Limb (tissue), 2 donors: ENCODE measurements around the gene METTL1.

ENCODE experiments used
- DNase-seq, 2 donors: peaks; one replicate each; pipeline ENCODE4 v3.0.0-alpha.2; 2016; ENCODE audit errors: extremely low spot score in 2 of 2

Gene METTL1

GRCh38 chr12:57769594-57769993, 2.3 kb downstream of the METTL1 start:
- no peak for DNase-seq

DNA sequence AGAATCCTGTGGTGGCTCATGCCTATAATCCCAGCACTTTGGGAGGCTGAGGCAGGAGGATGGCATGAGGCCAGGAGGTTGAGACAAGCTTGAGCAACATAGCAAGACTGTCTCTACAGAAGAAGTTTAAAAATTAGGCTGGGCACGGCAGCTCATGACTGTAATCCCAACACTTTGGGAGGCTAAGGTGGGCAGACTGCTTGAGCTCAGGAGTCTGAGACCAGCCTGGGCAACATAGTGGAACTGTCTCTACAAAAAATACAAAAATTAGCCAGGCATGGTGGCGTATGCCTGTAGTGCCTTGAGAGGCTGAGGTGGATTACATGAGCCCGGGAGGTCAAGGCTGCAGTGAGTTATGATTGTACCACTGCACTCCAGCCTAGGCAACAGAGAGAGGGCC, 4.0 kb downstream of the METTL1 start:
- DNase-seq = no peak

DNA sequence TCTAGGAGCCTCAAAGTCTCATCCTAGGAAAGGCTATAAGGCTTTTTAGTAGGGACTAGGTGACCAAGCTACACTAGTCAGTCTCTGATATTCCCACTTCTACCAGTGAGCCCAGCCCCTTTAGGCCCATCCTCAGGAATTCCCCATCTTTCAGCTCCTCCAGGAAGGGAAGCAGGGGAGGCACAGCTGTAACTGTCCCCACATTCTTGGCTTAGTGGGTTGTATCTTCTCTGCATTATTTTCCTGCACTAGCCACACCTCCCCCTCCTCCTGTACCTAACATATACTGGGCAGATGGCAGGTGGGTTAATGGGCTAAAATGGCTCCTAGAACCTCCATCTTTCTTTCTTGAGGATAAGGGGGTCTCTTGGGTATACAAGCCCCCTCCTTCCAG, 4.6 kb downstream of the METTL1 start:
- DNase-seq = no peak

DNA sequence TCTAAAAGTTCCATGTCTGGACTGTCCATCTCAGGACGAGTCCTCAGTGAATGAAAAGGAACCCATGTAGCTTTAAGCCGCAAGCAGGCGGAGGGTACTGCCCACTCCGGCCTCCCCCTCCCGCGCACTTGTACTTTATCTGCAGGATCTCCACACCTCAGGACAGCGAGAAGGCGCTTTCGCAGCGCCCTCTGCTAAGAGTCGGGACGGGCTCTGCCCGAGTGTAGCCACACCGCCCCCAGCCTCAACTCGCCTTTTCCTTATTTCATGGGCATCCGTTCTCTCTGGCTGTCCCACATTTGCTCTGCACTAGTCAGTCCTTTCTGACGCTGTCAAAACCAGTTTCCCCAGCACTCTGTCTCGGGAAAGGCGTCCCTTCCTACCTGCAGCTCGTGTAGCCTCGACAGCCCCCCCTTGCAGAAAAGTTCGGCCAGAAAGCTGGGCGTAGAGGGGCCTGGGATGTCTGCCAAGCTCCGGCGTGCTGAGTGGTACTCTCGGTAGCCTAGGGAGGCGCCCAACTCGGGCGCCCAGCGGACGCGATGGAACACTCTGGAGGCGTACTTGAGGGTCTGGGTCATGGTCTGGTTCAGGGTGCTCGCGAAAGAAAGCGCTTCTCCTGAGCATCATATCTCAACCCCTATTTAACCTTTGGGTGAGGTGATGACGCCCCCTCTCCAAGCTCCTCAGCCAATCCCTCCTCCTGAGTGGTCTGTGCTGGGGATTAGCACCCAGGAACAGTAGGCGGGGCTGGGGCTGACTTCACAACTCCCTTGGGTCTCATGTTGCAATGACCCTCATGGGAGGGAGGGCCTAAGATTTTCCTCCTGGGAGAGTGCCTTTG, 5.2 kb downstream of the METTL1 start, which contains the start of gene CYP27B1:
CYP27B1 (minus strand) TSS at position 615 of the 841 bp plus-strand sequence; CDS start at position 578, 37 bp downstream.
- DNase-seq = no peak

DNA sequence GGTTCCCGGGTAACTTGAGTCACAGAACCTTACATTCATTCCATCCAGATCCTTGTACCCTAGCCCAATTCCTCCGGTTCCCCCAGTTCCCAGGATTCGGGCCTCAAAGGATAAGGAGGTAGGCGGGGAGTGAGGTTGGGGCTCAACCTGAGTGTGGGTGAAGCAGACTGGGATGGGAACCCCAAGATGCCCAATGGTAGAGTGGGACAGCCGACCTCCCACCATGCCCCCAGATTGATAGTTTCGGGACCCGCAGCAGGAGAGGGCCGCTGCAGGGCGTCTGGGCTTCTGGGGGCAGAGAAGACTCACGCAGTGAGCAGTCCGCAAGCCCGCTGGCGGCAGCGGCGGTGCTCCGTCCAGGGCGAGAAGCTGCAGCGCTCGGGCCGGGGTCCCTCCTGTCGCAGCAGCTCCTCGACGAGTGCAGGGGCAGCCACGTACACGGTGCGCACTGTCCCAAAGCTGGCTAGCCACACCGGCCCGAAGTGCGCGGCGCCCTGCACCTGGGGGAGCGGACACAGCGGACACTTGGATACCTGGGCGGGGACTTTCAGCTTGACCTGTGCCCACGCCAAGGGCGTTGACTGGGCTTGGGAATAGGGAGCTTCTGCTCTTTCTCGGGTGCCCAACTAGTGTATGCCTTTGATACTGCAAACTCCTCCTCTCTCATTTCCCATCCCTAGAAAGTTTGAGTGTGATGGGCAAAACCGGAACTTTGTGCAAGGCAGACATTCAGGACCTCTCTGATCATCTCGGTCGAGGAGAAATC, 6.0 kb downstream of the METTL1 start:
- no peak for DNase-seq

- DNase-seq = no peak
These were observed 6.8 kb downstream of the METTL1 start for GRCh38 chr12:57765003-57765697.

GRCh38 chr12:57764662-57765002, 7.3 kb downstream of the METTL1 start:
- no peak for DNase-seq

DNA sequence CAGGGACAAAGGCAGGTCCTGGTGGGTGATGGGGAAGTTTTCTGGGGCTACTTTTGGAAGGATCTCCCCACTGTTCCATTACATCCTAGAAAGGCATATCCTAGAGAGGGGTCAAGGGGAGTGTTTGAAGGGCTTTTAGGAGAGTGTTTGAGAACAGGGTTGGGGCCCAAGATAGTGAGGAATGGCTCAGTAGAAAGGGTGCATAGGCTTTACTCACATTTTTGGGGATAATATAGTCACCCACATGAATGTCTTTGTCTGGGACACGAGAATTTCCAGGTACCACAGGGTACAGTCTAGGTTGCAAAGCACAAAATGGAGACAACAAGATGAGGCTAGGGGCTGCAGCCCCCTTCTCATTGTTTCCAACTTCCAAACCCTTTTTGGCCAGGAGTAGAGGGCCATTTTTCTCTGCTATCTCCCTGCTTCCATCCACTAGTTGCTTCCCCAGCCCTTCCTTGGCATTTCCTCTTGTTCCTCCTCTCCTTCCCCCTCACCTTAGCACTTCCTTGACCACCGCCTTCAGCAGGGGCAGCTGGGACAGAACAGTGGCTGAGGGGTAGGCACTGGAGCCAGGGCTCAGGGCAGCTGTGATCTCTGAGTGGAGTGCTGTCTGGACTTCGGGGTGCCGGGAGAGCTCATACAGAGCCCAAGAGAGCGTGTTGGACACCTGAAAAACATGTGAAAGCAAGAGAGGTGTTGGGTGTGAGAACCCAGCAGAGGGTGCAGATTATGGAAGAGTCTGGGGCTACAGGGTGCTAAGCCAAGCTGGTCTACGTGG, 7.8 kb downstream of the METTL1 start:
- DNase-seq = no peak

DNA sequence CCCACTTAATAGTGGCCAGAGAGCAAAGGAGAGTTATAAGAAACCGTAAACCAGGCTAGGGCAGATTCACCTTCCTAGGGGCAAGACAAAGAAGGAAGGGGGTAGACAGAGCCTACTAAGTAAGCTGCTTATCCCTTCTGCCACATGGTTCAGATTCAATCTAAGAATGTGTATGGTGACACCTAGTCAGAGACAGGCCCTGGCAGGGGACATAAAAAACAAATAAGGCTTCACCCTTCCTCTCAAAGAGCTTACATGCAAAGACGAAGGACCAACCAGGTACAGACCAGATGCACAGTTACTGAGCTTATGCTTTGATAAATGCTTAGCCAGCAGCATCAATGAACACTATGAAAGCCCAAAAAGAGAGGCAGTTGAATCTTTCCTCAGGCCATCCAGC, 9.4 kb downstream of the METTL1 start:
- no peak for DNase-seq

GRCh38 chr12:57761391-57761998, 10.4 kb downstream of the METTL1 start:
- no peak for DNase-seq

DNA sequence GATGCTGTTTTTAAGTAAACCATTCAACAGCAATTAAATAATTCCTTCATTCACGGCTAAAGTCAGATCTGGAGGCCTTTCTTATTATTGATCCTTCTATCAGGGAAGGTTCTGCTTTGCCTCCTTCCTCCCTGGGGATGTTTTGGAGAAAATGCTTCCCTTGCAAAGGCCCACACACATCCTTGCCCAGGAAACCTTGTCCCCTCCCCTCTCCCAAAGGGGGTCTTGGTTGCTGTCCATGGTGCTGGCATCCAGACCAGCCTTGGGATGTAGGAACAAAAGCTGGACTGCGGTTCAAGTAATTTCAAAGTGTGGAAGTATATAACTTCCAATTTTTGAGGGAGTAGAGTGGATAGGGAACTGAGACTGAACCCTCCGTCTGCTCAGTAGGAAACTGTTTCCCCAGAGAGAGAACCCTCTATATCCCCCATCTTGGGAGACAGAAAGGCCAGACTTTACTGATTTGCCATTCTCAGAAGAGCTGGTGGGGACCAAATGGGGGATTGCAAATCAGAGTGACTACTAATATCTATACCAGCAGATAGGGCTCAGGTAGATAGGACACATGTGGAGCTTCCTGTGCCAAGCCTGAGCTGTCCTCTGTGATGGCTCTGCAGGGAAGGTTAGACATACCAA, 11.4 kb downstream of the METTL1 start:
- peak in 1 of 2 donors; percentile 62 for DNase-seq

DNA sequence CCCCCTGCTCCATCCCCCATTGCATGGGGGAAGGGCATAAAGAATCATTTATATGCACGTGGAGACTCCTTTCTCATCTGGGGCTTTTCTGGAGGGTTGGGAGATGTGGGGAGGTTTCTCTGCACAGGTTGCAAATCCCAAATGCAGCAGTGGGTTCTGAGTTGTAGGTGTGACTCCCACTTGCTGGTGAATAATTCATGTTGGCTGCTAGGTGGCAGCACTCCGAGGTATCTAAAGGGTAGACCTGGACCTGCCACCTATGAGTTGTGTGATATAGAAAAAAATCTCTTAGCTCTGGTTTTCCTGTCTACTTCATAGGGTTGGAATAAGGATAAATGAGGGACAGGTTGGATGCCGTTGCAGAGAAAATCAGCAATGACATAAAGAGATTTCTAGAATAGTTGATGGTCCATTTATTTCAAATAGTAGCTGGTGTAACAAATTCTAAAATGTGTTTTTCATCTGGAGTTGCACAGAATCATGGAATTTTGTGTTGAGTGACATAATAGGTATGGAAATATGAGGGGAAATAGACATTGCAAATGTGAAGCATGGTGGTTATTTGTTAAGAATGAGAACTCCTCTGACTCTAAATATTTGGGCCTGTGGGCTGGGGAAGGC, 12.4 kb downstream of the METTL1 start:
- no peak for DNase-seq

DNA sequence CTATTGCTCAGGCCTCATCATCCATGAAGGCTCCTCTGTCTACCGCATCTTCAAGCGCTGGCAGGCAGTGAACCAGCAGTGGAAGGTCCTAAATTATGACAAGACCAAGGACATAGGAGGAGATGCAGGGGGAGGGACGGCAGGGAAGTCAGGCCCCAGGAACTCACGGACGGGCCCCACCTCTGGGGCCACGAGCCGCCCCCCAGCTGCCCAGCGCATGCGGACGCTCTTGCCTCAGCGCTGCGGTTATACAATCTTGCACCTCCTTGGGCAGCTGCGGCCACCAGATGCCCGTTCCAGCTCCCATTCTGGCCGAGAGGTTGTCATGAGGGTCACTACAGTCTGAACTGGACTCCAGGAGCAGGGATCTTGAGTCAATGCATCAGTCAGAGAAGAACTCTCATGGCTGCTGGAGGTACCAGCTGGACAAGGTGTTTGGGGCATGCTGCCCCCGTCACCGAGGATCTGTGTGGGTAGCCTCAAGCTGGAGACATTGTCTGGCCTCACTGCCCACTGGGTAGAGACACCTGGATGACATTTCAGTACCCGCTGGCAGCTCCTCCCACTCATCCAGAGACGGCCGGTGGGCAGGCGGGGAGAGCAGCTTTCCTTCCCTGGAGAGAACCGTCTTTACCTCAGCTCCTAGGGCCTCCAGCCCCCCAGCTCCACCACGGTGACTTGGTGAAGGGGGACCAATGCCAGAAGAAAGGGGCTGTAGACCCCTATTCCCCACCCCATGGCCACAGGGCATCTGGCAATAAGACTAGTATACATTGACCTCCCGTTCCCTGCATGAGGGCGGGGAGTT, 13.1 kb downstream of the METTL1 start:
- DNase-seq = no peak

DNA sequence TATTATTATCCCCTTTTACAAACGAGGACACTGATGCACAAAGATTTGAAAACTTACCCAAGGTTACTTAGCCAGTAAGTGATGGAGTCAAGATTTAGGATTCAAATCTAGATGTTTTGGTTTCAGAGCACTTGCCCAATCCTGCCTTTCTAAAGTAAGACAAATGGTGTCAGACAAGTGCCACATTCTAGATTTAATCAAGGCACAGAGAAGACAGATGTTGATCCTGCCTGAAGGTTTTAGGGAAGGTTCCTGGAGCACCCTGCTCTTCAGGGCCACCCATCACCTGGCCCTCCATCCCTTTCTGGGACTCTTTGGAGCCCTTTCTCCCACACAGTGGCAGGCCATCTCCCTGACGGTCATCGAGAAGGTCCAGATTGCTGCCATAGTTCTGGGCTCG, 14.1 kb downstream of the METTL1 start:
- DNase-seq = no peak

DNA sequence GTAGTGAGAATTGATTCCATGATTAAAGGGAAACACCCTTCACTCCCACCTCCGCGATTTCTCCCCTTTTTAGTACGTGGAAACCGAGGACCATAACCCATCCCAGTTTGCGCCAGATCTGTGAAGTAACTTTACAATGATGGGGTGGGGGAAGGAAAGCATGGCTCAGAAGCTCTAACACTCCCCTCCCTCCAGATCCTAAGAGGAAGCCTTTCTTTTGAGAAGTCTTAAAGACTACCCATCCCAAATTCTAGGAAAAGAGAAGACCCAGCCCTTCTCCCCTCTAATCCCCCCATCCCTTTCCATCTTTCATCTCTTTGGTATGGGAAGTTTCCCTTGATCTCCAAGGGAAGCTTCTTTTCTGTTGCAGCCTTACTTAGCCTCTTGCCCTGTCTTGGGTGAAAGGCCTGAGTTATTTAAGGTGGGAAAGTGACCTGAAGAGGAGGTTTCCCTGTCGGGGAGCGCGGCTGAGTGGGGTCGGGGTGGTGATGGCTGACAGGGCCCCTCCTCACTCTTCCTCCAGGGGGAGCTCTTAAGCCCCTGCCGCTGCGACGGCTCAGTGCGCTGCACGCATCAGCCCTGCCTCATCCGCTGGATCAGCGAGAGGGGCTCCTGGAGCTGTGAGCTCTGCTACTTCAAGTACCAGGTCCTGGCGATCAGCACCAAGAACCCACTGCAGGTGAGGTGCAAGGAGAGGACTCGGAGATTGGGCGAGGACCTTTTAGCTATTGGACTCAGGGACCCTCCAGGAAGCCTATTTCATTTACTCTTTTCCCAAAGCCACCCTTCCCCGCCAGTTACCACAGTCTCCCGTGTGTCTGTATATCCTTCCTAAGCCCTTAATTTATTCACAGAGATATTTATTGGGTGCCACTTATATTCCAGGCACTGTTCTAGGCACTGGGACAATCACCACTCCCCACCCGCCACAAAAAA, 15.2 kb downstream of the METTL1 start:
- DNase-seq = peak in 1 of 2 donors; percentile 58

GRCh38 chr12:57755454-57756372, 16.2 kb downstream of the METTL1 start:
- DNase-seq = peak in 1 of 2 donors; percentile 61

DNA sequence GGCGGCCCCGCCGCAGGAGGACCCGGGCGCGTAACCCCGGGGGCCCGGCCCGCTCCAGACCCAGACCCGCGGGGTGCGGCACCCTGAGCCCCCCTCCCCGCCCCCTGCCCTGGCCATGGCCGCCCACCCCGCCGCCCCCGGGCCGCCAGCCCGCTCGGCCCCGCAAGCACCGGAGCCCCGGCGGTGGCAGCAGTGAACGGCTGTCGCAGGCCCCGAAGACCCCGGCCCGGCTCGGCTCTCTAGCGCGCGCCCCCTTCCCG, 16.8 kb downstream of the METTL1 start:
- no peak for DNase-seq
